B cell (primary cell): Measurements from ENCODE around the gene MYMX. TPM values are rescaled to one million over a fixed set of nuclear protein-coding genes. Genes with fewer than 3 reads are reported as not detected.

Experiments used
- ATAC-seq: fragments of 200-7000 bp; cut with Tn5 transposase; one replicate; pipeline ENCODE4 v1.10.0; 2021; ENCODE audit warnings: low read depth, mild to moderate bottlenecking, moderate number of reproducible peaks, moderate library complexity
- CTCF ChIA-PET: fragments of 350-600 bp; sonication (Branson Sonifier 250); formaldehyde crosslinking; loops from one replicate; lab custom pipeline; 2021; ENCODE audit warnings: antibody characterized with exemption, inconsistent platforms; lab: Charles Lee
- POLR2A ChIA-PET: fragments of 350-600 bp; sonication (Branson Sonifier 250); formaldehyde crosslinking; loops from one replicate; lab custom pipeline; 2021; ENCODE audit warnings: antibody characterized with exemption; lab: Charles Lee
- DNase-seq: peaks from one replicate; pipeline ENCODE4 v3.0.0; 2013
- H2AFZ ChIP-seq: 2 replicates; pipeline ENCODE4 v1.6.1; 2012; ENCODE audit warnings: mild to moderate bottlenecking, low read depth, low read length; ENCODE audit not compliant: insufficient read depth, poor library complexity, severe bottlenecking
- H3K27ac ChIP-seq, 2 donors: 1 replicate in 1 of 2; 2 replicates in 1 of 2; pipeline ENCODE4 v1.5.1; 2012 to 2013; ENCODE audit warnings: low read length in 2 of 2, mild to moderate bottlenecking in 2 of 2, moderate library complexity in 1 of 2
- H3K27me3 ChIP-seq, 4 experiments: fragments of 200-600 bp in 1 of 4; sonication (generic) in 1 of 4; replicated peaks in 1 of 4; 1 replicate in 2 of 4; 2 replicates in 2 of 4; pipeline versions ENCODE4 v1.6.1 to v1.7.0; 2013 to 2016; ENCODE audit warnings: low read length in 3 of 4, mild to moderate bottlenecking in 2 of 4, mixed read lengths in 1 of 4, moderate library complexity in 1 of 4; ENCODE audit not compliant: insufficient read depth in 4 of 4, control insufficient read depth in 3 of 4; ENCODE audit errors: control extremely low read depth in 1 of 4
- H3K36me3 ChIP-seq, 2 experiments: replicated peaks in 1 of 2; 1 replicate in 1 of 2; 2 replicates in 1 of 2; pipeline versions ENCODE4 v1.6.1 to v1.7.1; 2013; ENCODE audit warnings: low read length in 1 of 2; ENCODE audit not compliant: insufficient read depth in 2 of 2, control insufficient read depth in 1 of 2; ENCODE audit errors: control extremely low read depth in 1 of 2, extremely low read depth in 1 of 2
- H3K4me1 ChIP-seq, 2 donors: fragments of 200-600 bp in 1 of 2; sonication (generic) in 1 of 2; 1 replicate in 1 of 2; 2 replicates in 1 of 2; pipeline versions ENCODE4 v1.5.1 to v1.6.1; 2013 to 2017; ENCODE audit warnings: low read length in 2 of 2; ENCODE audit not compliant: control insufficient read depth in 2 of 2, insufficient read depth in 2 of 2
- H3K4me2 ChIP-seq: replicated peaks from 2 replicates; pipeline ENCODE3; 2012; ENCODE audit warnings: mild to moderate bottlenecking, low read depth, low read length; ENCODE audit not compliant: poor library complexity, severe bottlenecking
- H3K4me3 ChIP-seq, 5 experiments: fragments of 200-600 bp in 1 of 5; sonication (generic) in 1 of 5; 1 replicate in 3 of 5; 2 replicates in 2 of 5; pipeline versions ENCODE4 v1.5.1 to v1.7.0; 2011 to 2016; ENCODE audit warnings: low read length in 4 of 5, mild to moderate bottlenecking in 4 of 5, low read depth in 2 of 5, control low read depth in 1 of 5, moderate library complexity in 1 of 5; ENCODE audit not compliant: insufficient read depth in 1 of 5; ENCODE audit errors: control extremely low read depth in 1 of 5, extremely low read depth in 1 of 5
- H3K79me2 ChIP-seq: fragments of 200-600 bp; sonication (generic); one replicate; pipeline ENCODE4 v1.6.0; 2016; ENCODE audit warnings: low read length; ENCODE audit not compliant: control insufficient read depth, insufficient read depth
- H3K9ac ChIP-seq: fragments of 200-600 bp; sonication (generic); 2 replicates; pipeline ENCODE4 v1.6.1; 2017; ENCODE audit warnings: mild to moderate bottlenecking, low read length, moderate library complexity
- H3K9me3 ChIP-seq, 3 donors: one replicate each; pipeline versions ENCODE4 v1.6.1 to v1.7.1; 2013; ENCODE audit warnings: low read length in 2 of 3; ENCODE audit not compliant: control insufficient read depth in 2 of 3, insufficient read depth in 1 of 3; ENCODE audit errors: control extremely low read depth in 1 of 3
- H4K20me1 ChIP-seq: 2 replicates; pipeline ENCODE4 v1.6.0; 2012; ENCODE audit warnings: mild to moderate bottlenecking, low read length; ENCODE audit not compliant: insufficient read depth, control insufficient read depth, poor library complexity, severe bottlenecking
- H3K27ac Mint-ChIP-seq: one replicate; pipeline ENCODE4 v1.8.0; 2021; ENCODE audit warnings: mixed read lengths
- H3K27me3 Mint-ChIP-seq: one replicate; pipeline ENCODE4 v1.8.0; 2021; ENCODE audit warnings: mixed read lengths
- H3K4me1 Mint-ChIP-seq: one replicate; pipeline ENCODE4 v1.8.0; 2021; ENCODE audit warnings: mixed read lengths
- H3K4me3 Mint-ChIP-seq: one replicate; pipeline ENCODE4 v1.8.0; 2021; ENCODE audit warnings: mixed read lengths
- H3K9me3 Mint-ChIP-seq: one replicate; pipeline ENCODE4 v1.8.0; 2022; ENCODE audit warnings: mixed read lengths; ENCODE audit not compliant: insufficient read depth
- CTCF ChIP-seq: fragments of 200-600 bp; IDR thresholded peaks from one replicate; pipeline ENCODE4 v1.8.0; 2022; ENCODE audit warnings: antibody characterized with exemption, mild to moderate bottlenecking
- EZH2 ChIP-seq: IDR thresholded peaks from 2 replicates; pipeline ENCODE4 v1.6.1; 2012; ENCODE audit warnings: borderline replicate concordance, low read depth, mild to moderate bottlenecking, moderate library complexity, low read length; ENCODE audit not compliant: insufficient read depth, poor library complexity, severe bottlenecking
- WGBS: methylation state at CpG from one replicate; pipeline ENCODE4 v1.1.5; 2013; ENCODE audit warnings: missing lambda C conversion rate; ENCODE audit not compliant: insufficient coverage; 5-methylcytosine and 5-hydroxymethylcytosine counted together
- intact Hi-C: fragments of 100-400 bp; cut with micrococcal nuclease; formaldehyde crosslinking; loops from one replicate; pipeline ENCODE4 v1.10.0; 2022
- polyA plus RNA-seq: library from polyadenylated mRNA; depleted of rRNA; stranded (reverse); fragments of >200 nt; gene quantifications from 2 replicates; pipeline ENCODE4 v1.2.3, GENCODE V29; 2012
- total RNA-seq, 2 donors: library from RNA; stranded (reverse); fragments of 120-200 nt in 1 of 2; gene quantifications; 1 replicate in 1 of 2; 2 replicates in 1 of 2; pipeline versions ENCODE4 v1.2.3 to v1.2.4, GENCODE V29; 2013 to 2022

Gene MYMX
- total and polyA plus RNA-seq, 2 donors (not counting 1 experiment from before 2014, with no cell fraction given) = not detected

- Histone ChIP-seq H3K79me2 (peaks cover 53% of the 10 kb centered on the region), H3K4me1 (peaks cover 50 to 63% of the 10 kb centered on the region in 2 donors), H3K4me3 (peak overlapping the region; percentile 94 to 99 (median 98)), H3K9me3 (no peaks in the 10 kb centered on the region), H3K9ac (peak overlapping the region; percentile 93), H4K20me1 (peaks cover 27% of the 10 kb centered on the region), H3K27me3 (peaks cover 0 to 5% (median under 1%) of the 10 kb centered on the region in 4 experiments), H3K4me2 (peak overlapping the region; percentile 95), H2AFZ (no peak overlapping the region), H3K27ac (peak overlapping the region; percentile 96 to 98), H3K36me3 (peaks cover 4 to 36% of the 10 kb centered on the region in 2 experiments)
- POLR2A ChIA-PET = interaction anchor here (0.5 to 7.9 kb wide), 7 partner anchors 8 to 90 kb away, joined by 3 to 105 read pairs (median 5); partner anchors contain the start of gene HSP90AB1
- H3K4me3 Mint-ChIP-seq = peak overlapping the region; percentile 100
- H3K27me3 Mint-ChIP-seq = peaks cover 2% of the 10 kb centered on the region
- TF ChIP-seq CTCF (no peak), EZH2 (no peak)
- CTCF ChIA-PET = interaction anchor here (0.6 to 2.8 kb wide), 13 partner anchors 9 to 168 kb away, joined by 3 to 20 read pairs (median 6); partner anchors contain the start of genes HSP90AB1 and SLC29A1
- DNase-seq = peak; percentile 92
- no peaks in the 10 kb centered on the region for H3K9me3 Mint-ChIP-seq
- 0% methylated on average over 11 of the region's 13 CpGs for WGBS
- ATAC-seq = peak; percentile 58
- peaks cover 69% of the 10 kb centered on the region for H3K4me1 Mint-ChIP-seq
- intact Hi-C loops = loop anchor here (1.0 to 5.0 kb wide), 7 partner anchors 7 to 1092 kb away; partner anchors contain the start of genes AARS2, CDC5L, MRPL14 and SLC35B2
- H3K27ac Mint-ChIP-seq = peak overlapping the region; percentile 100
These were observed 47.7 kb downstream of the MYMX start for GRCh38 chr6:44264154-44265006.
